ENCODE results near the gene OR52B6.
"Not testable (repeated sequence)": the region's sequence is repeated elsewhere in the genome, so short reads cannot be mapped to it uniquely, and the experiment has no call there.

Gene OR52B6

DNA sequence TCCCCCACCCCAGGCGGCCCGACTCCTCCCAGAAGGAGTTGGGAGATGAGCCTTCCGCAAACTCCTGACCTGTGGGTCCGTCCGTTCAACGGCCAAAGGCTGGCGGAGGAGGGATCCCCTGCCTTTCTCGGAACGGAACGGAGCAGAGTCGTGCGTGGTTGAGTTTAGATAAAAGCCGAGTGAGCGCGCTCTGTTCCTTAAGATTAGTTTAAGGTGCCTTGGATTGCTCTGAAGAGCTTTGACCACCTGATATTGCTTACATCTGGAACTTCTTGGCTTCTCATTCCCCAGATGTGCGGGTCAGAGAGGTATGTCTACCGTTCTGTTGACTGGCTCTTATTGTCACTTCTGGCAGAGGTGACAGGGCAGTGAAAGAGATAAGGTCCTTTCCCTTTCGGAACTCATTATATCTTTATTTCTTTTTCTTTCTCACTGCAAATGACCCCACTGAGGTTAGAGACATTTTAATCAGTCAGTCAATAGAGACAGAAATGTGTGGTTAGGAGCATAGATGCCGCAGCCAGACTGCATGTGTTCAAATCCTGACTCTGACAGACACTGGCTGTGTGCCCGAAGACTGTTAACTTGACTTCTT lies 16.0 kb downstream of the OR52B6 start, which contains the start of gene TRIM6:
Gene TRIM6 (plus strand): TSS at position 31 of the 595 bp plus-strand sequence. CDS start 261 bp downstream, at position 292.
- DNase-seq: no peak

DNA sequence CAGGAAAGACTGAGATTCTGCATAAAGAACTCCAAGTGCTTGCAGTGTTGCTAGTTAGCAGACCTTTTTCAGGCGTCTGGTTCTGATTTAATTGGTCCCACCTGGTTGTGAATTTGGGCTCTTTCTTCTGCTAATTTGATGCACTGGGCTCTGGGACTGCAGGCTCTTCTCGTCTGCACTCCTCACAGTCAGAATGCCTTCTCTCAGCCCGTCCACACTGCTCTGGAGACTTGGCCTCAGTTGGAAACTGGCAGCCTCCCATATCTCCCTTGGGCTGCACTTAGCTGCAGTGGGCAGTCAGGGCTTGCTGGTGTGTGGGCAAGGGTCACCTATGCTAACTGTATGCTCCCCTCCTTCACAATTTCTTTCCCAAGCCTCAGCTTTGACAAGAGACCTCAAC lies 17.3 kb downstream of the OR52B6 start:
- DNase-seq: no peak

DNA sequence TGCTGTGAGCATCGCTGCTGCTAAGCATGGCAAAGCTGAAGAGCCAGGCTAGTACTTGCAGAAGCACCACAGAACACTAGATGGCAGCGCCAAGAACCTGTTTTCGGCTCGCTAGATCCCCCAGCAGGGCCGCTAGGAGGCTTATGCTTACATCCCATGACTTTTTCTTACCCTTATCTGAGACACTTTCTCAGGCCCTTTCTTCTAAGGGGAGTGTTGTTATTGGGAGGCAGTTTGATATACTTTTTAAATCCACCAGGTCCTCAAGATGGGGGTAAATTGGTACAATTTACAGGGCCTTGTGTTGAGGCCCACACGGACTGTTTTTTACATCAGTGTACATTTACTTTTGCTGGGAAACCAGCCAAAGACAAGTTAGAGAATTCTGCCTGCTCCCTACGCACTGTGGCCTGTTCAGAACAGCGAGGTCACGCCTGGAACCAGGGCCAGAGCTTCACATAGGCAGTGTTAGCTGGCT lies 19.7 kb downstream of the OR52B6 start:
- DNase-seq: no peak

DNA sequence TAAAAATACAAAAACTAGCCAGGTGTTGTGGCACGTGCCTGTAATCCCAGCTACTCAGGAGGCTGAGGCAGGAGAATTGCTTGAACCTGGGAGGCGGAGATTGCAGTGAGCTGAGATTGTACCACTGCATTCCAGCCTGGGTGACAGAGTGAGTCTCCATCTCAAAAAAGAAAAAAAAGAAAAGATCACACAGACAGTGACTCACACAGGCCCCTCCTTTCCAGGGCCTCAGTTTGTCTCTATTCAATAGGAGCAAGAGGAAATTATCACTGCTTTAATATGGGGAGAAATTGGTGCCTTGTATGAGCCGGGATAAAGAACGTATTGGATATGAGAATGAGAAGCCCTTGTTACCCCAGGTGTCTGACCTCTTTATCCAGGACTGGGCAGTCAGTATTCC lies 22.1 kb downstream of the OR52B6 start:
- not testable (repeated sequence) for DNase-seq

GRCh38 chr11:5603326-5603725 lies 22.6 kb downstream of the OR52B6 start:
- no peak for DNase-seq

GRCh38 chr11:5604896-5605295 lies 24.2 kb downstream of the OR52B6 start:
- DNase-seq: no peak

DNA sequence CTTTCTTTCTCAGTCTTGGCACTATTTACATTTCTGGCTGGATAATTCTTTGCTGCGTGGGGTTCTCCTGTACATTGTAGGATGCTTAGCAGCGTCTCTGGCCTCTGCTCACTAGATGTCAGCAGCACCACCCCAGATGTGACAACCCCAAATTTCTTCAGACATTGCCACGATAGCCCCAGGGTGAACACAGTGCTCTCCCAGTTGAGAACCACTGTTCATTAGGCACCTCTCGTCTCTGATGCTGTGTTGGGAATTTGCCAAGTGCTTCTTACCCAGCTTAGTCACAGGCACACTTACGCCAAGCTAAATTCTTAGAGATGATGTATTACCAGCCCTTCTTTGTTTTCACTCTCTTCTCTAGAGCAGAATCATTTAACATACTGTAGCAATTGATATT lies 25.2 kb downstream of the OR52B6 start:
- no peak for DNase-seq

GRCh38 chr11:5608808-5609207 lies 28.1 kb downstream of the OR52B6 start:
- DNase-seq: no peak

DNA sequence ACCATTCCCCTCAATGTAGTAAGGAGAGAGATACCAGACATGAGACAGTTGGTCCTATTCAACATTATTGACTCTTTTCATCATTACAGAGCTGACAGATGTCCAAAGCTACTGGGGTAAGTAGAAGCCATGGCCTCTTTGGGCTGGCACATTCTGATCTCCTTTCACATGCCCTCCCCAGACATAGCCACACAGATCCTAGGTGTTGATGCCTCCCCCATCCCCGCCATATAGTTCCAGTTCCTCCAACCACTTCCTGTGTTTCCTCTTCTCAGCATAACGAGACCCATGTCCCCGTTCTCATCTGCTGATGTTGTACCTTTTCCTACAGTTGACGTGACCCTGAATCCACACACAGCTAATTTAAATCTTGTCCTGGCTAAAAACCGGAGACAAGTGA lies 29.8 kb downstream of the OR52B6 start:
- DNase-seq: no peak

- DNase-seq: no peak
Measured at GRCh38 chr11:5611627-5612026, 30.9 kb downstream of the OR52B6 start.

DNA sequence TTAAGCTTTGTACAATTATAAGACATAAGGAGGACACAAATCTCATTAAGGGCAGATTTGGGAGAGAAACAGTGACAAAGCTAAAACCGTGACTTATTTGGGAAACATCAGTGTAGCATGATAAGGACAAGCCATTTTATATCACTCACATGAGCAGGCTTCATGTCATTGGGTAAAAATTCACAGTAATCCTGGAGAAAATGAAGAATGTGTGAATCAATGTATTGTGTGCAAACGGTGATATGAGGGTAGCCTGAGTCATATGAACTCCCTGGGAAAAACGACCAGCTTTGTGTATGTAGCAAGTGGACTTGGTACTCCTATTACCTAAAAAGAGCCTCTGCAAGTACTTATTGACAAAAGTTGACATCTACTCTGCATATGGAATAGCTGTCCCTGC lies 38.1 kb downstream of the OR52B6 start:
- no peak for DNase-seq

DNA sequence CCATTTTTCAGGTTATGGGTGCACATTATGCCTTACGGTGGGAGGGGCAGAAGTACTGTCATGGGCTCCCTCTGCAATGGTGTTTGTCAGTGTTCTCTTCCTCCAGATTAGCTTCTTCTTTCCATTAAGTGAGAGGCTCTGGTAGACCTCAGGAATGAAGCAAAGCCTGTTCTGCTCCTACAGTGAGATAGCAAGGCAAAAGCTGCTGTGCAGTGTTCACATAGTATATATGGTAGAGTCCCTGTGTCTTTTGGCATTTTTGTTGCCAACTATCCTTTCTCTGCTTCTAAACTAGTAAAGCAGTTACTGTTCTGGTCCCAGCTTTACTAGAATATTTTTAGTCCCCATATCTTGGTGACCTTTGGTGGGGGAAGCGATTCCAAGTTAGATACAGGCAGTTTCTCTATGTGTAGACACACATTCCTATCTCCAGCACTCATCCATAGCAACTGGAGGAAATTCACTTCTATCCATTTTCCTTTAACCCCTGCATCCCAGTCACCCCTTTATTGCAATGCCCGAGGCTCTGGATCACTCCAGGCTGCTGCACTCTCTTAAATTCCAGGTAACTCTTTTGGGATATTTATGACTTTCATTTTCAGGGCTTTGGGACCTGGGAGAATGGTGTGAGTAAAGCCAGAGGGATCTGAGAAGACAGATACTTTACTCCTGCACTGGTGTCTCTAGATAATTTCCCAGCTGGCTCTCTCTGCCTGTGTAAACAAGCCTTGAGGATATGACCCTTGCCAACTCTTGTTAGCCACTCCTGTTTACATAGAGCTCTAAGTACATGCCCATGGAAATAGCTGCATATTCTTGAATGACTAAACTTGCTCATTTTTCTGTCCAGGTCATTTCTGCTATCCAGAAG lies 40.2 kb downstream of the OR52B6 start:
- DNase-seq: peak; percentile 31

DNA sequence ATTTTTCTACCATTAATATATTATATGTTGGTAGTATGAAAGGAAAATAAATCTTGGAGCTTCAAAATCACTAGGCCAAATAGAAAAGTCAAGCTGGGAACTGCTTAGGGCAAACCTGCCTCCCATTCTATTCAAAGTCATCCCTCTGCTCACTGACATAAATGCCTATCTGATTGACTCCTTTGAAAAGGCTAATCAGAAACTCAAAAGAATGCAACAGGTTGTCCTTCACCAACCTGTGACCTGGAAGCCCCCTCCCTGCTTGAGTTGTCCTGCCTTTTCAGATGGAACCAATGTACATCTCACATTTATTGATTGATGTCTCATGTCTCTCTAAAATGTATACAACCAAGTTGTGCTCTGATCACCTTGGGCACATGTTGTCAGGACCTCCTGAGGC lies 40.9 kb downstream of the OR52B6 start:
- no peak for DNase-seq

DNA sequence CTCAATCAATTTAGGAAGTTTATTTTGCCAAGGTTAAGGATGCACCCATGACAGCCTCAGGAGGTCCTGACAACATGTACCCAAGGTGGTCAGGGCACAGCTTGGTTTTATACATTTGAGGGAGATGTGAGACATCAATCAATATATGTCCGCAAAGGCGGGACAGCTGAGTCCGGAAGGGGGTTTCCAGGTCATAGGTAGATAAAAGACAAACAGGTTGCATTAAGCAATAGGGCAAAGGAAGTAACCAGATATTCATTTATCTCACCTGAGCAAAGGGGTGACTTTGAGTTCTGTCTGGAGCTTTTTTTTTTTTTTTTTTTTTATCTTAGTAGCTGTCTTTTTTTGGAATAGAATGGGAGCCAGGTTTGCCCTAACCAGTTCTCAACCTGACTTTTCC lies 42.1 kb downstream of the OR52B6 start:
- DNase-seq: no peak

GRCh38 chr11:5624489-5625279 lies 44.0 kb downstream of the OR52B6 start, which contains the start of gene TRIM34:
Gene TRIM34 (plus strand): TSS chr11:5625001. CDS start chr11:5632332, 7,331 bp downstream.
- DNase-seq: no peak

DNA sequence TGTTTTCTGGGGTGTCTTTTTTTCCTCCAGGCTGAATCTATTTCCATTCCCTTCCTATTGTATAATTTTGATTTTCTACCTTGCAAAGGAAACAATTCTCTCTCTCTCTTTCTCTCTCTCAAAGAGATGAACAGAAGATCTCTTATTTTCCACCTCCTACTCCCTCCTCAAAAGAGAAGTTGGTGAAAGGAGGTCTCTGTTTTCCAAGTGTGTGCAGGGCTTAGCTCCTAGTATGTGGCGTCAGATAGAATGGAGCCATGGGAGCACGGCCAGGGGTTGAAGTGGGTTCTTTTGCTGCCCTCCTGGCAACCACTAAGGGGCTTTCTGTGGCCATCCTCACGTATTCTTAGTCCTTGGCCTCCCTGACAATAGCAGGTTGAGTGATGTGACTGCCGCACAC lies 44.6 kb downstream of the OR52B6 start:
- DNase-seq: no peak

GRCh38 chr11:5626196-5626595 lies 45.5 kb downstream of the OR52B6 start:
- no peak for DNase-seq

DNA sequence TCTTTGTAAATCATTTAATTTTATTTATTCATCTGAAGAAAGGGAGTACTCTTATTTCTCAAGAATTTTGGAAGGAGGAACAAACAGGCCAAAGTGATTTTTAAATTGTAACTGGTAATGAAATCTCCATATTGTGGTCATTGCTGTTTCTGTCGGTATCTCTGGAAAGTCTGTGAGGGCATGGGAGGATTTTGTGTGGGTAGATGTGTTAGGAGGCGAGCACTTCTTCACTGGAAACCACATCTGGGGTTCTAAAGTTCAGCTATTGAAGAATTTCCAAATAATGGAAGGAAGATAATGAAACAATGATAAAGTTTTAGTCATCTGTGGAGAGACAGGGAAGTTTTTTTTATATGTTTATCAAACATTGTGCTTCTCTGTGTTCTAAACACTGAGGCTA lies 50.7 kb downstream of the OR52B6 start:
- no peak for DNase-seq
